SK-N-SH treated with all-trans-retinoic acid at 6 μM for 48 hours (cell line): ENCODE measurements around the gene NTPCR.

Experiments used
- ATAC-seq: fragments of 200-7000 bp; cut with Tn5 transposase; 3 replicates; pipeline ENCODE4 v1.9.1; 2020; ENCODE audit warnings: mild to moderate bottlenecking, moderate library complexity
- ARNTL ChIP-seq: fragments of 450-650 bp; formaldehyde crosslinking; IDR thresholded peaks from 2 replicates; pipeline ENCODE4 v1.5.0; 2020; ENCODE audit warnings: low read depth, mild to moderate bottlenecking, moderate library complexity, borderline replicate concordance
- BACH2 ChIP-seq: fragments of 250-450 bp; sonication (Bioruptor Pico); IDR thresholded peaks from 2 replicates; pipeline ENCODE4 v1.9.0; 2021; ENCODE audit warnings: mild to moderate bottlenecking, borderline replicate concordance
- CSDC2 ChIP-seq: fragments of 250-450 bp; sonication (Bioruptor Pico); IDR thresholded peaks from 2 replicates; pipeline ENCODE4 v1.5.0; 2020; ENCODE audit warnings: mild to moderate bottlenecking, moderate library complexity
- CSRNP3 ChIP-seq: fragments of 250-450 bp; sonication (Bioruptor Pico); IDR thresholded peaks from 2 replicates; pipeline ENCODE4 v1.5.1; 2021; ENCODE audit warnings: mild to moderate bottlenecking, moderate library complexity
- ESRRG ChIP-seq: fragments of 250-450 bp; sonication (Bioruptor Pico); IDR thresholded peaks from 2 replicates; pipeline ENCODE4 v1.6.1; 2021; ENCODE audit warnings: mild to moderate bottlenecking
- GLIS3 ChIP-seq: fragments of 250-450 bp; sonication (Bioruptor Pico); IDR thresholded peaks from 2 replicates; pipeline ENCODE4 v1.5.0; 2020; ENCODE audit warnings: mild to moderate bottlenecking, moderate library complexity
- ISL1 ChIP-seq: fragments of 250-450 bp; sonication (Bioruptor Pico); IDR thresholded peaks from 2 replicates; pipeline ENCODE4 v2.1.2; 2022; ENCODE audit warnings: mild to moderate bottlenecking, moderate library complexity
- OSR1 ChIP-seq: fragments of 250-450 bp; sonication (Bioruptor Pico); IDR thresholded peaks from 2 replicates; pipeline ENCODE4 v1.8.0; 2022; ENCODE audit warnings: moderate library complexity, mild to moderate bottlenecking, inconsistent platforms
- PATZ1 ChIP-seq: fragments of 250-450 bp; sonication (Bioruptor Pico); IDR thresholded peaks from 2 replicates; pipeline ENCODE4 v1.8.0; 2020; ENCODE audit warnings: mild to moderate bottlenecking, moderate library complexity, borderline replicate concordance
- RARB ChIP-seq: fragments of 250-450 bp; sonication (Bioruptor Pico); IDR thresholded peaks from 2 replicates; pipeline ENCODE4 v1.8.0; 2021; ENCODE audit warnings: mild to moderate bottlenecking, moderate library complexity
- TCF4 ChIP-seq: fragments of 250-450 bp; sonication (Bioruptor Pico); IDR thresholded peaks from 2 replicates; pipeline ENCODE4 v1.8.0; 2021; ENCODE audit warnings: mild to moderate bottlenecking, moderate library complexity, borderline replicate concordance
- TOX ChIP-seq: fragments of 250-450 bp; sonication (Bioruptor Pico); IDR thresholded peaks from 2 replicates; pipeline ENCODE4 v1.8.0; 2021; ENCODE audit warnings: mild to moderate bottlenecking, moderate library complexity, borderline replicate concordance
- TSHZ2 ChIP-seq: fragments of 250-450 bp; sonication (Bioruptor Pico); IDR thresholded peaks from 2 replicates; pipeline ENCODE4 v1.5.0; 2020; ENCODE audit warnings: mild to moderate bottlenecking, moderate library complexity
- ZC3H10 ChIP-seq: fragments of 250-450 bp; sonication (Bioruptor Pico); IDR thresholded peaks from 2 replicates; pipeline ENCODE4 v1.5.1; 2021; ENCODE audit warnings: mild to moderate bottlenecking, moderate library complexity
- ZFP3 ChIP-seq: fragments of 250-450 bp; sonication (Bioruptor Pico); IDR thresholded peaks from 2 replicates; pipeline ENCODE4 v1.5.0; 2020; ENCODE audit warnings: mild to moderate bottlenecking, moderate library complexity
- ZFP30 ChIP-seq: fragments of 450-650 bp; formaldehyde crosslinking; IDR thresholded peaks from 2 replicates; pipeline ENCODE4 v1.5.0; 2022; ENCODE audit warnings: mild to moderate bottlenecking, moderate library complexity
- ZNF565 ChIP-seq: fragments of 450-650 bp; formaldehyde crosslinking; conservative IDR thresholded peaks from 2 replicates; pipeline ENCODE4 v1.5.0; 2020; ENCODE audit warnings: low read depth, mild to moderate bottlenecking, moderate library complexity
- ZNF70 ChIP-seq: fragments of 450-650 bp; formaldehyde crosslinking; IDR thresholded peaks from 2 replicates; pipeline ENCODE4 v1.5.0; 2020; ENCODE audit warnings: mild to moderate bottlenecking, moderate library complexity
- ZNF8 ChIP-seq: fragments of 450-650 bp; formaldehyde crosslinking; IDR thresholded peaks from 2 replicates; pipeline ENCODE4 v1.5.0; 2020; ENCODE audit warnings: mild to moderate bottlenecking, moderate library complexity
- TF ChIP-seq, protein P1 (sequence below): fragments of 250-450 bp; sonication (Bioruptor Pico); IDR thresholded peaks from 2 replicates; pipeline ENCODE4 v1.5.1; 2020; ENCODE audit warnings: low read depth, mild to moderate bottlenecking, moderate library complexity
- TF ChIP-seq, protein P2 (sequence below): fragments of 250-450 bp; sonication (Bioruptor Pico); IDR thresholded peaks from 2 replicates; pipeline ENCODE4 v1.8.0; 2021; ENCODE audit warnings: low read depth, mild to moderate bottlenecking, moderate library complexity, borderline replicate concordance

The NTPCR gene

GRCh38 chr1:233019083-233019482 is 68.7 kb downstream of the NTPCR start:
- ATAC-seq, result no peak
- TF ChIP-seq TSHZ2 (CRISPR knock-in tag) (no peak), TOX (CRISPR knock-in tag) (no peak), ZFP30 (CRISPR knock-in tag) (no peak), ZNF70 (CRISPR knock-in tag) (no peak)
- TF ChIP-seq, protein P1, sequence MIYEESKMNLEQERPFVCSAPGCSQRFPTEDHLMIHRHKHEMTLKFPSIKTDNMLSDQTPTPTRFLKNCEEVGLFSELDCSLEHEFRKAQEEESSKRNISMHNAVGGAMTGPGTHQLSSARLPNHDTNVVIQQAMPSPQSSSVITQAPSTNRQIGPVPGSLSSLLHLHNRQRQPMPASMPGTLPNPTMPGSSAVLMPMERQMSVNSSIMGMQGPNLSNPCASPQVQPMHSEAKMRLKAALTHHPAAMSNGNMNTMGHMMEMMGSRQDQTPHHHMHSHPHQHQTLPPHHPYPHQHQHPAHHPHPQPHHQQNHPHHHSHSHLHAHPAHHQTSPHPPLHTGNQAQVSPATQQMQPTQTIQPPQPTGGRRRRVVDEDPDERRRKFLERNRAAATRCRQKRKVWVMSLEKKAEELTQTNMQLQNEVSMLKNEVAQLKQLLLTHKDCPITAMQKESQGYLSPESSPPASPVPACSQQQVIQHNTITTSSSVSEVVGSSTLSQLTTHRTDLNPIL (CRISPR knock-in tag), result no peak

DNA sequence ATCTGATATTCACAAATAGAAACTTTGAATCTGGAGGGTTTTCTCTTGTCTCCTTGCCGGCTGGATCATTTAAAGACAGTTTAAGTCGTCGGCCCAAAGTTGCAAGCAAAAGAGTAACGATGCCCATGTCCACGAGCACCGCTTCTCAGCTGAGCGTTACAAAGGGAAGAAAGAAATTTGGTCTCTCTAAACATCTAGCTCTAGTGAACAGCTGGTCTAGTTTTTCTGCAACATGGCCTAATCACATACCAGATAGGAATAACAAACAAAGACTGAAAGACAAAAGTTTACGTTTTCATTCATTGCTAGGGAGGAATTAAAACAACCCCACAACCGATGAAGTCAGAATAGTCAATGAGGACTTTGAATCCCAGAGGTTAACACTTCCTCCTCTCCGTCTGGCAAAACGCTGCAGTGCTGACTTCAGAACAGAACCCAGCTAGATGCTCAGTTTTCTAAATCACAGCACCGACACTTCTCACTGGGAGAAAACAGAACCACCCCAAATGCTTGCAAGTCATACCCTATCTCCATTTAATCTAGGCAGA is 69.4 kb downstream of the NTPCR start:
- TF ChIP-seq ZNF70 (CRISPR knock-in tag), result no peak
- no peak for TF ChIP-seq OSR1 (CRISPR knock-in tag)
- no peak for TF ChIP-seq TOX (CRISPR knock-in tag)
- no peak for TF ChIP-seq ZFP3 (CRISPR knock-in tag)
- no peak for TF ChIP-seq ESRRG (CRISPR knock-in tag)
- TF ChIP-seq BACH2 (CRISPR knock-in tag), result no peak
- TF ChIP-seq RARB, result no peak
- no peak for TF ChIP-seq GLIS3 (CRISPR knock-in tag)
- no peak for TF ChIP-seq ARNTL
- no peak for TF ChIP-seq ZC3H10 (CRISPR knock-in tag)
- TF ChIP-seq, protein P1 (CRISPR knock-in tag), result no peak
- no peak for TF ChIP-seq TCF4 (CRISPR knock-in tag)
- TF ChIP-seq PATZ1 (CRISPR knock-in tag), result no peak
- TF ChIP-seq ZNF565 (CRISPR knock-in tag), result no peak
- TF ChIP-seq, protein P2, sequence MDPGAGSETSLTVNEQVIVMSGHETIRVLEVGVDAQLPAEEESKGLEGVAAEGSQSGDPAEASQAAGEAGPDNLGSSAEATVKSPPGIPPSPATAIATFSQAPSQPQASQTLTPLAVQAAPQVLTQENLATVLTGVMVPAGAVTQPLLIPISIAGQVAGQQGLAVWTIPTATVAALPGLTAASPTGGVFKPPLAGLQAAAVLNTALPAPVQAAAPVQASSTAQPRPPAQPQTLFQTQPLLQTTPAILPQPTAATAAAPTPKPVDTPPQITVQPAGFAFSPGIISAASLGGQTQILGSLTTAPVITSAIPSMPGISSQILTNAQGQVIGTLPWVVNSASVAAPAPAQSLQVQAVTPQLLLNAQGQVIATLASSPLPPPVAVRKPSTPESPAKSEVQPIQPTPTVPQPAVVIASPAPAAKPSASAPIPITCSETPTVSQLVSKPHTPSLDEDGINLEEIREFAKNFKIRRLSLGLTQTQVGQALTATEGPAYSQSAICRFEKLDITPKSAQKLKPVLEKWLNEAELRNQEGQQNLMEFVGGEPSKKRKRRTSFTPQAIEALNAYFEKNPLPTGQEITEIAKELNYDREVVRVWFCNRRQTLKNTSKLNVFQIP, result no peak
- TF ChIP-seq, all 23 proteins: peak for 0
- ATAC-seq, result no peak

GRCh38 chr1:233020426-233020825 is 70.0 kb downstream of the NTPCR start:
- ATAC-seq, result no peak
- TF ChIP-seq ZC3H10 (CRISPR knock-in tag), result no peak
- TF ChIP-seq, all 23 proteins: peak for 0

GRCh38 chr1:233022246-233022645 is 71.8 kb downstream of the NTPCR start:
- no peak for TF ChIP-seq CSDC2 (CRISPR knock-in tag)
- no peak for TF ChIP-seq OSR1 (CRISPR knock-in tag)
- TF ChIP-seq CSRNP3 (CRISPR knock-in tag), result no peak
- no peak for TF ChIP-seq ZNF8 (CRISPR knock-in tag)
- no peak for TF ChIP-seq TSHZ2 (CRISPR knock-in tag)
- TF ChIP-seq, protein P2, result no peak
- TF ChIP-seq ISL1 (CRISPR knock-in tag), result no peak
- TF ChIP-seq BACH2 (CRISPR knock-in tag), result no peak
- no peak for TF ChIP-seq RARB
- TF ChIP-seq, all 23 proteins: peak for 0

More at GRCh38 chr1:233022246-233022645, 71.8 kb downstream of the NTPCR start:
- no peak for ATAC-seq
